HG02678 (cell line): ENCODE measurements around the gene COL5A2.

Experiments used
- ATAC-seq: cut with Tn5 transposase; IDR thresholded peaks from one replicate; pipeline ENCODE4 v1.9.1; 2021; ENCODE audit warnings: mild to moderate bottlenecking, moderate library complexity; ENCODE audit not compliant: unreplicated experiment

COL5A2 gene

DNA sequence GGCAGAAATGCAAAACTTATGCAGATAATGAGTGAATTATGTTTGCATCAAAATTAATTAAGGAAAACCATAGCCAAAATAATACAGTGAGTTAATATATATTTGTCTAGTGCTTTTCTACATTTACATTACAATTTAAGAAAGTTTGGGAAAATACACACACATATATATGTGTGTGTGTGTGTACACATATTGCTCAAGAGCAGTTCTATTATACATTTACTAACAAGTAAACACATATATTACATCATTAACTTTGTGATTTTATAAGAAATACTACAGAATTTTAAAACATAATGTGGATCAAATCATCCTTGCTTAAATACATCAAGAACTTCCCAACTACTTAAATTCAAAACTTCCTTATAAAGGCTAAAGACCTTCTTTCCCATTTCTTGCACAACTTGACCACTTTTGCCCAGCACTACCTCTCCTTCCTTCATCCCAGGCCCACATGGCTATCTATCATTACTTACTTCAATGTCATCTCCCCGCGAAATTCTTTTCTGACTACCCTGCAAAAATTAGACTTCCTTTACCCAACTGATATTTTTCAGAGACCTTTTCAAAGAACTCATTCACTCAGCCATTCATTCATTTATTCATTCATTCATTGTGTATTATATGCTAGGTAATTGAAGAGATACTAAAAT lies 68.4 kb downstream of the COL5A2 start:
- ATAC-seq, result no peak

DNA sequence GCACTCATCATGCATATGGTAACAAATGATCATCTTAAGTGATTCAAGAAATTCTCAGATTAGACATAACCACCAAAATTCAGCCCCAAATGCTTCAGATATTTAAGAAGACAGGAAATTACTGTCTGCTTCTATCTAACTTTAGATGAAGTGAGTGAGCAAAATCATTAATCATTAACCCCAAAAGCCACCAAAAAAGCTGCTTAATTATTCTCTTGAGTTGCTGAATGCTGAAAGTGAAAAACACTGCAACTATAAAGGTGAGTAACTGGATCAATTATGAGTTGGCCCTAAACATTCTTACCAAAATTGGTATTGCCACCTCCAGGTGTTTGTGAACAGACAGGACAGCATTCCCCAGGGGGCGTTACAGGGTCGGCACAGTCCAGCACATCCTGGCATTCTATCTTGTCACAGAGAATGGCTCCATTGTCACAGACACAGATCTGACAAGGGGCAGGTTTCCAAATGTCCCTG lies 69.6 kb downstream of the COL5A2 start:
- ATAC-seq, result peak; percentile 92

DNA sequence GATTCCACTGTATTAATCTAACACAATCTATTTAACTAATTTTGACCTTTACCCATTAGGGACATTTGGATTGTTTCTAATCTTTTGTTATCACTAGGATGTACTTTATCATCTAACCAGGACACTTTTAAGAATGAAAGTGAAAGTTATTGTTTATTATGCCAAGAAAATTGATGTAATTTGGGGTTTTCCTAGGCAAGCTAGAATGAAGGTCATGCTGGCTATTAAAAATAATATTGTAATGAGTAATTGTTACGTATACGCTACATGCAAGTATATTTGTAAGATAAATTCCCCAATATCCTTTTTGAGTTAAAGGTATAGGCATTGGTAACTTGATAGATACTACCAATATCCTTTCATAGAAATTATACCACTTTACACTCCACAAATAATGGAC lies 74.6 kb downstream of the COL5A2 start:
- no peak for ATAC-seq

DNA sequence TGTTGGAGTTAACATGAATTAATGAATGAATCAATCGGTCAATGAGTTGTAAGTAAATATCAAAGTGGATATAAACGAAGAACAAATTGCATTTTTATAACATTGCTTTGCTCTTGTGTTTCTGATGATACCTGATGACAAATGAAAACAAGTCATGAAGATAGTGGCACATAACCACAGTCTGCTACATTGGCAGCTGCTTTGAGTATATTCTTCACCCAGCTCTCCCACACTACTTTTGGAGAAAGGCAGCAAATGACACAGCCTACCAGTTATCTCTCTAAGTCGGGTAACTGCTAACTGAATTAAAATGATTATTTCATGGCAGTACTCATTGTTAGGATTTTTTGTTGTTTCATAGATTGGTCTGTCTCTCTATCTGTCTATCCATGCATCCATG lies 76.8 kb downstream of the COL5A2 start:
- no peak for ATAC-seq

DNA sequence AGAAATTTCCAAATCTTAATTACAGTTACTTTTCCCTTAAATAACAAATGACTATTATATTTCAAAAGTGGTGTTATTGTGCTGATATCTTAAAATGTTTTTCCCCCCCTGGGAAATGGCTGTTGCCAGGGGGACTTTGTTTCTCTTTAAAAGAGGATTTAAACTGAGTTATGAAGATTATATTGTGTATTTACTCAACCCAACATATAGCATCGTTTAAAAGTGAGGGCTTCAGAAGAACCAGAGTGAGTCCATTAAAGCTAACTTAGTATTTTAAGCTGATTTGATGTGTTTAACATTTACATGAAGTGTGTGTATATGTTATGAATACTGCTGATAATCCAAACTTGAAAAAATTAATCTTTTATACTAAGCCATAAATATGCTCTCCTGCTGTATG lies 81.6 kb downstream of the COL5A2 start:
- no peak for ATAC-seq

DNA sequence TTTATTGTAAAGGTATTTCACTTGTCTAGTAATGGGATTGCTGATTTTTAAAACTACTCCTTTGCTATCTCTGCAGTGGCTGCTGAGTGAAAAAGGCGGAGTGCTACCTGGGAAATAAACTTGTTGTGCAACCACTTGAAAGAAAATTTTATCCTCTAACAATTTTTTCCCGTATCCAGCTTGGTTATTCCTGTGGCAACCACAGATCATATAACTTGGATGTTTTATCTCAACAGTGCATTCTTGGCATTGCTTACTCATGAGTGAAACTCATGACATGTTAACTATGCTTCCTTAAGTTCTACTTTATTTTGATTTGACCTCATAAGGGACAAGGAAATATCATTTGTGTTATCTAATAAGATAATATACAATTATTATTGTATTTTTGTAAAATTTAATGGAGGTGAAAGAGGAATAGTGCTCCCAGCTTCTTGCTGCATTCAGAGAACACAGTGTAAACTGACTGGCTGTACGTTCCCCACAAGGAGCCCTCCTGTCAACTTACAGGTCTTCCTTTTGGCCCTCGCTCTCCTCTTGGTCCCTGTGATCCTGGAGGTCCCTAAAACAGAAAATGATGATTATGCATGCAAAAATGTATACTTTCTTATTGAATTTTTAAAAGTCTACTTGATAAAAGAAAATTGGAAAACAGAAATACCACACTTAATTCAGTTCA lies 82.7 kb downstream of the COL5A2 start:
- ATAC-seq, result no peak

DNA sequence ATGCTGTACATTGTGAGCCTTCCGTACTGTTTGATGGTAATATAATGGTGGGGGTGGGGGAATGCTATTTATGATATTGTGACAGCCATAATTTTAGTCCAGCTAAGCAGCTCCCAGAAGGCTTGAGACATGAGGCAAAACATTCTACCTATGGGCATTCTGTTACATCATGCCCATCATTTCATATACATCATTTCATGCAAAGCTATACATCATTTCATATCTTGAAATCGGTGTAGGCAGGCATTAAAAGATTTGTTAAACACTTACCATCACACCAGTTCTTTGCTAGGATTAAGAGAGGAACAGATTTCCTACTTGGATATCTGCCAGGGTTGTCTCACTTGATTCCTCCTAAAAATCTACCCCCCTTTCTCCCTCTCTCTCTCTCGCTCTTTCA lies 84.5 kb downstream of the COL5A2 start:
- no peak for ATAC-seq

DNA sequence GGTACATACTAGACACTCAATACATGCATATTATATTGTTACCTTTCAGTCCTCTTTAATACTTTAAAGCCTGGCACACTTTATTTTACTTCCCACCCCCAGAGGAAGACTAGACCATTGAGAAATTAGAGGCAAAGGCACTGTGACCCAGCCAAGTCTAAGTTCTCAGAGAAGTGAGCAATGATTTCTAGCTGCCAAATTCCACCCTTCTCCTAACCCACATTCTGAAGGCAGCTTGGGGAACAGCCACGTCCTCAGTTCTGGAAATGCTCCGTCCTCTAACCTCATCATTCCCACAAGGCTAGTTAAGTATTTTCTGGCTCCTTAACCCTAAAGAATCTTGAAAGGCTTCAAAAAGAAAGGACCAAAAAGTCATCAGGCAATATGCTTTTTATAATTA lies 86.6 kb downstream of the COL5A2 start:
- ATAC-seq, result no peak

DNA sequence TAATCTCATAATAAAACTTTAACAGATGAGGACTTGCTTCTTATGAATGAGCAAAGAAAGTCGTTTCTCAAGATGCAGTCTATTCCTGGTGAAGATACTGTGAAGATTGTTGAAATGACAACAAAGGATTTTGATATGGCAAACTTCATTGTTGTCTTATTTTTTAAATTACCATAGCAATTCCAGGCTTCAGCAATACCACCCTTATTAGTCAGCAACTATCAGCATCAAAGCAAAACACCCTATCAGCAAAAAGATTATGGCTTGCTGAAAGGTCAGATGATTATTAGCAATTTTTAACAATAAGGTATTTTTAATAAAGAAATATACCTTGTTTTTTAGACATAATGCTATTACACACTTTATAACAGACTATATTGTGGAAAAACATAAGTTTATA lies 88.3 kb downstream of the COL5A2 start:
- no peak for ATAC-seq

DNA sequence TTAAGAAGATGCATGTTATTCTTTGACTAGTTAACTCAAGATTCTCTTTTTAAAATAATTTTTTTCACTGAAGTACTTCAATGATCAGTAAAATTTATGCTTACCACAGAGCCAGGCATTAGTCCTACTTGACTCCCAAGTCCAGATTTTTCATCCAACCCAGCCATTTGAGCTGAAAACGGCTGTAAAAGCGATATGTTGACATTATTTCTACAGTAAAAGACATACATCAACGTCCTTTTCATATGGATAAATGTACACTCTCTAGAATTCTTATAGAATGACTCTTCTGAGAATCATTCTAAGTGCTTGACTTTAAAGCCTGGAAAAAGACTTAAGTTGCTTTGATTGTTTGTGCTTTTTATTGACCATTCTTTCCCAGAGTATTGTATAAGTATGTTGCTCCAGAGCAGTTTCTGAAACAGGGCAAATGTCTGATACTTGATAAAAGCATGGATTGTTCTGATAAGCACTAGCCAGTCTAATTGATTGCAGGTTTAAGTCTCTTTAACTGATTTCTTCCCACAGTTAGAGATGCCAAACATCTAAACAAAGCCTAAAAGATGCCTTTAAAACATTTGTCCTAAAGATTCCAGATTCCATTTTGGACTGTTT lies 90.9 kb downstream of the COL5A2 start:
- ATAC-seq, result no peak

DNA sequence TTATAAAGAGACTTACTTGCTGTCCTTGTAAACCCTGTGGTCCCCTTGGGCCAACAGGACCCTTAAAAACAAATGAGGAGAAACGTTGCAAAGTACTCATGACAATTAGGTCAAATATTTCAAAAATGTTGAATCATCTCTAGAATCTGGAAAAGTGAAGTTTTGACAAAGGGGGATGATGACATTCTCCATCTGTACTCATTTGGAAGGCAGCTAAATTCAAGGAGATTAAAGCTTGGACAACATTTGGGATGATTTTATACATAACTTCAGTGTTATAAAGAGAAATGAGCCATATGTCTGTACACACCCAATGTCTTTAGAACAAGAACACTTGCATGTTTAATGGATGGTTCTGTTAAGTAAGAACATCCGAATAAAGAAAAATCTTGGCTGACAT lies 92.9 kb downstream of the COL5A2 start:
- ATAC-seq, result no peak

DNA sequence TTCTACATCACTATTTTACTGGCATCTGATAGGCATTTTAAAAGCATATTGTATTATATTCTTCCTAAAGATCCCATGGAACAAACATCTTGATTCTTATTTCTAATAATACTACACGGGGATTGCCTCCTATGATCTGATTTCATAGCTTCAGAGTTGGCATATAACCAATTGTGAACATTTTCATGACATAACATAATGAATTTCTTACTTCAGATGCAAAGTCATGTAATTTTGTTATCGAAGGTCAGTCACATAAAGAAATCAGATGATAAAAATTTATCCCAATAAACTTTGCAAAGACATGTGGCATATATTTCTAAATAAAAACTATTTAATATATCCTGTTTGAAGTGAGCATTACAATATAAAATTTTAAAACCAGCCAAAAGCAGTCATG lies 93.3 kb downstream of the COL5A2 start:
- no peak for ATAC-seq

DNA sequence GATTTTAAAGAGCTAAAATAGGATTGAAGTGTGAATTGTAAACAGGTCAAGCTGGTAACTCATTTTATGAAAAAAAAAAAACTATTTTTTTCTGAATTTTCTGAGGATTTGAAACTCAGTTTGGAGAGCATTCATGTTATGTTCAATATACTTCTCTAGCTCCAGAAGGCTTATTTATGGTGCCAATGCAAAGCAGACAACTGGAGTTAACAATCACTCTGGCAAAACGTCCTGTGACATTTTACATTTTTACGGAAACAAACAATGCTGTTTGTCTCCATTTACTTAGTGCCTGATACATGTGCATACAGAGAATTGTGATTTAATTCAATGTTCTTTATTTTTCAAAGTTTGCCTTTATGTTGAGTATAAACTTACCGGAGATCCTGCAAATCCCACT lies 96.0 kb downstream of the COL5A2 start:
- ATAC-seq, result no peak

DNA sequence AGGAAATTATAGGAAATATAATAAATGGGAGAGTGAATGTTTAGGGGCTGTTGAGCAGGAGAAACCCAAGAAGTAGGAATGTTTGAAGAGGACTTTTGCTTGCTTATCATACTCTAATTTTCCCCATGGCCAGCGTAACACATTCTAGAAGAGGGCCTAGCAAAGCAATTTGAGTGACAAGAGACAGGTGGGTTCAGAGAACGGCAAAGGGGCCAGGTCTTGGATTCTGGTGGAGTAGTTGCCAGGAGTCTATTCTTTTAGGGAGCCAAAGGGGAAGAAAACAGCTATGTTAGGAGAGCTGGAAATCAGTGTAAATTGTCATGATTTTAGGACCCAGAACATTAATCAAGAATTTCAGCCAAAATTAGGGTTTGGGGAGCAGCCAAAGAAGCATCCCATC lies 96.5 kb downstream of the COL5A2 start:
- ATAC-seq, result no peak

DNA sequence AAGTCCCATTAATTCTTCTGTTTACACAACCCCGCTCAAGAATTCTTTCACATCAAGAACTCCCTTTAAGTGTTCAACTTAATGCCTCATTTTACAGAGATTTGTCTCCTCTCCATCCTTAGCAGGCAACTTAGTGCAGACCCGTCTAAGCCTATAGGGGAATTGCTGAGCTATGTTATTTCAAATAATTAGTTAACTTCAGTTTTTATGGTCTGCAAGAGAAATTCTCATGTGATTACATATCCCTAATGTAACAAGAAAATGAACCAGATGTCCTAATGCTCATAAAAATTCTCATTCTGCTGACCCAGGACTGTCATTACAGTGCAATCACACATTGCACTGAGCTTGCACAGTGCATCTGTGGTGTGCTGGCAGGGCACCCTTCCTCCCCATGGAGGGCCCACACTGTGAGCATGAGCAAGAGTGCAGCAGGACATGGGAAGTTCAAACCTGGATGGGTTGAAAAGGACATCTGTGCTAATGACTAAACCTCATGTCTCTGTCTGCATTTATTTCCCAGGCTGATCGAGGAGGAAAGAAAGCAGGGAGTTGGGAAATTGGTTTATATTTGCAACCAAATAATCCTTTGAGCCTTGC lies 97.1 kb downstream of the COL5A2 start:
- no peak for ATAC-seq

DNA sequence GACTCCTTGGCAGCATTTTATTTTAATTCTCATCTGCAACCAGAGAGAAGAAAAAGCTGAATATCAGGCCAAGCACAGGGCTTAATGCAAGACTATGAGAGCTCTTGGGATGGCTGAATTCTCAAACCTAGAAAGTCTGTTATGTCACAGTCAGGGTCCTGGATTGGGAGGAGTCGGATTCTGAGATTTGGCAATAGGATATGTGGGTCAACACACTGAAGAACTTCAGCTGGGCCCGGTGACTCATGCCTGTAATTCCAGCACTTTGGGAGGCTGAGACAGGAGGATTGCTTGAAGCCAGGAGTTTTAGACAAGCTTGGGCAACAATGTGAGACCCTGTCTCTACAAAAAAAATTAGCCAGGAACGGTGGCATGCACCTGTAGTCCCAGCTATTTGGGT lies 103.0 kb downstream of the COL5A2 start:
- ATAC-seq, result no peak

DNA sequence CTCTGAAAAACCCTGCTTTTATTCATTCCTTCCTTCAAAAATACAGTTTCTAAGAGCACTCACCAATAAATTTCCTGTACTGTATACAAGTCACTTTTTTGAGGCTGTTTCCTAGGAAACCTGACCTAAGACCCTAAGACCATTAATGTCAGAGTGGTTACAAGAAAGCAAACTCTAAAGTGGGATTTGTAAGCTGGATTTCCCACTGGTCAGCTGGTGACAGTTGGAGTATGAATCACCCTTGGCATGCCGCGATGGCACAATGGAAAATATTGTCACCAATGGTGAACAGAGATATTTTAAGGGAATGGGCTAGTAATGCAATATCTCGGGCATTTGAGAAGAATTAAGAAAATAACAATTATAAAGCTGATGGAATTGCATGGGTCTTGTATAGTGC lies 103.4 kb downstream of the COL5A2 start:
- no peak for ATAC-seq

DNA sequence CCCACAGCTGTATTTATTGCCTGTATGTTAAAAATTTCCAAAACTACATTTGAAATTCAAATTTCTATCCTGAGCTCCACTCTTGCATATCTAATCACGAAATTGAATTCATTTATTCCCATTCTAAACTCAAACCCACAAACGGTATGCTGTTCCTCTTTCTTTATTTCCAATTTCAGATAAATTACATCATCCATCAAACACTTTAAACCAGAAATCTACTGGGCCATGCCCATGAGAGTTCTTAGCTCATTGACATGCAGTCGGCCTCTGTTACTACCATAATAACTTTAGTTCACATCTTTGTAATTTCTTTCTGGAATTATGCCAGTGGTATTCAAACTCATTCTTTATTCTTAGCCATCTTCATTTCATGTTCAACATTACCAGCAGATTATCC lies 105.1 kb downstream of the COL5A2 start:
- ATAC-seq, result no peak

DNA sequence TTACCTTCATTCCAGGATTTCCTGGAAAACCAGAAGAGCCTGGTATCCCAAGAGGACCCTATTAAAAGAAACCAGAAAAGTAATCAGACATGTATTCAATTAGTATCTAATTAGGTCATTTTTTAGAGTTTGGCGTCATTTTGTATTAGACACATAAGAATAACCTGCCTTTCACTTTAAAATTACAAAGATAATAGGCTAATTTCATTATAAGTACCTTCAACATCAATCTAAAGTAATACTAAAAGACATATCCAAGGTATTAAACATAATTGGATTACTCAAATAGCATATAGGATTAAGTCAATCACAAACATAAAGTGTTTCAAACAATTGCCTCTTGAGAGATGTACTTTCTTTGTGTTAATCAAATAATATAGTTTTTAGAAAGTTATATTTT lies 107.5 kb downstream of the COL5A2 start:
- ATAC-seq, result no peak

DNA sequence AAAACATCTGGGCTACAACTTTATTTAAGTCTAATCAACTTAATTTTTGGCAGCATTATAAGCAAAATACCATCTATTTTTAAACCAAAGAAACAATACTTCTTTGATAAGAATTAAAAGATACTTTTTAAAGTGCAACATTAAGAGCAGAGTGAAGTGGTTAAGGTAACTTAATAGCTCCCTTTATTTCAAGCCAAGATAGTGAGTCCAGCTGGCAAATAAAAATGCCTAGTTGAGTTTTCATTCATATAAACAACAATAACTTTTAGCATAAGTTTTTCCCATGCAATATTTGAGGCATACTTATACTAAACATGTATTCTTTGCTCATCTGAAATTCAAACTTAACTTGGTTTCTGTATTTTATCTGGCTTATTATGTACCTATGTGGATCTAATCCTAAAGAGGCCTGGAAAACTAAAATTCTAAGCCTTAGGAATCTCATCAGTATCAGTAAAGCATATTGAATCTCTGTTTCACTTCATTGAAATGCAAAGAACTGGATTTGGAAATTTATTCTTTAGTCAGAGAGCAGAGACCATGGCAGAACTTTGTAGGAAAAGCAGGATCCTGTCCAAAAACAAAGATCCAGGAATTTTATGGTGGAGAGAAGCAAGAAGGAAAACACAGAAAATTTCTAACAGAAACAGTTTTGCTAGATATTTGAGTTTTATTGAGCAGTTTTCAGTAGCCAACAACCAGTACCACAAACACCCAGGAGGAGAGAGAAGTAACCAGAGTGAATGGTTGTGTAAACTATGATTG lies 109.5 kb downstream of the COL5A2 start:
- no peak for ATAC-seq

DNA sequence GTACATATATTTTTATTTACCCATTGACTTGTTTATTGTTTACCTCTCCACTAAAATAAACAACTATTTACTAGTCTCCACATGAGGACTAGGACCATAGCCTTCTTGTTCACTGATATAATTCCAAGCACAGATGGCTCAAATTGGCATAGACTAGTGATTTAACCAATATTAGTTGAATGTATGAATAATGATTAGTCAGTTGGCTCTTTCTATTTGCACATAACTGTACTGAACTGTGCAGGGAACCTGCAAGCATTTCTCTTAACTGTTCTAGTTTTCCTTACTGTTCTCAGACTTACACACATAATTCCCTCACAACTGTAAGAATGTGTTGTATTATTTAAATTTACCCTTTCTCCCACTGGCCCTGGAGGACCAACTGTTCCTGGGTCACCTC lies 113.5 kb downstream of the COL5A2 start:
- ATAC-seq, result no peak
